Astrocyte of the cerebellum (primary cell): ENCODE measurements around the gene PCP4L1.

Experiments
- DNase-seq: peaks from one replicate; pipeline ENCODE4 v3.0.0-alpha.2; 2011; ENCODE audit warnings: low read depth
- H3K4me3 ChIP-seq: 2 replicates; pipeline ENCODE4 v1.5.1; 2011; ENCODE audit warnings: mild to moderate bottlenecking, low read depth, low read length, moderate library complexity
- in situ Hi-C: cut with HindIII; loops from 2 replicates; pipeline ENCODE4 v1.10.0; 2017; ENCODE audit warnings: low sequenced_read_pairs
- TF ChIP-seq, protein P1 (sequence below): IDR thresholded peaks from 2 replicates; pipeline ENCODE4 v1.5.1; 2012; ENCODE audit warnings: low read length, low read depth, moderate library complexity, mild to moderate bottlenecking; ENCODE audit errors: missing control alignments

PCP4L1 gene

DNA sequence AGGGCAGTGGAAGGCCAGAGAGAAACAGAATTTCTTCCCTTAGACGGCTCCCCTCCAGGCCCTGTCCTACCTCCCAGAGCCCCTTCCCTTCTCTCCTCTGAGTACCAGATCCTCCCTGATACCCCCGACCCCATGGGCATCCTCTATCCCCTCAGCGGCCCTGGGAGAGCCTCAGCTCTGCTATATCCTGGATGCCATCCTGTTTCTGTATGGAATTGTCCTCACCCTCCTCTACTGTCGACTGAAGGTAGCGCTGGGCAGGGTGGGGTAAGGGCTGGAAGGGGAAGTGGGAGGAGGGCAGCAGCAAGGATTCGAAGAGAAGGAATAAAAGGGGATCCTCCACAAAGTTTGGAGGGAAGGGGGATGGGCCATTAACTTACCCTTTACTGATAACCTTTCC lies 40.7 kb upstream of the PCP4L1 start:
- DNase-seq, result no peak
- in situ Hi-C loops, result loop anchor here (25.0 kb wide), 1 partner anchor 519 kb away; the partner anchor contains the start of gene DUSP12
- TF ChIP-seq, protein P1, sequence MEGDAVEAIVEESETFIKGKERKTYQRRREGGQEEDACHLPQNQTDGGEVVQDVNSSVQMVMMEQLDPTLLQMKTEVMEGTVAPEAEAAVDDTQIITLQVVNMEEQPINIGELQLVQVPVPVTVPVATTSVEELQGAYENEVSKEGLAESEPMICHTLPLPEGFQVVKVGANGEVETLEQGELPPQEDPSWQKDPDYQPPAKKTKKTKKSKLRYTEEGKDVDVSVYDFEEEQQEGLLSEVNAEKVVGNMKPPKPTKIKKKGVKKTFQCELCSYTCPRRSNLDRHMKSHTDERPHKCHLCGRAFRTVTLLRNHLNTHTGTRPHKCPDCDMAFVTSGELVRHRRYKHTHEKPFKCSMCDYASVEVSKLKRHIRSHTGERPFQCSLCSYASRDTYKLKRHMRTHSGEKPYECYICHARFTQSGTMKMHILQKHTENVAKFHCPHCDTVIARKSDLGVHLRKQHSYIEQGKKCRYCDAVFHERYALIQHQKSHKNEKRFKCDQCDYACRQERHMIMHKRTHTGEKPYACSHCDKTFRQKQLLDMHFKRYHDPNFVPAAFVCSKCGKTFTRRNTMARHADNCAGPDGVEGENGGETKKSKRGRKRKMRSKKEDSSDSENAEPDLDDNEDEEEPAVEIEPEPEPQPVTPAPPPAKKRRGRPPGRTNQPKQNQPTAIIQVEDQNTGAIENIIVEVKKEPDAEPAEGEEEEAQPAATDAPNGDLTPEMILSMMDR, result no peak
- H3K4me3 ChIP-seq, result no peak overlapping the region

DNA sequence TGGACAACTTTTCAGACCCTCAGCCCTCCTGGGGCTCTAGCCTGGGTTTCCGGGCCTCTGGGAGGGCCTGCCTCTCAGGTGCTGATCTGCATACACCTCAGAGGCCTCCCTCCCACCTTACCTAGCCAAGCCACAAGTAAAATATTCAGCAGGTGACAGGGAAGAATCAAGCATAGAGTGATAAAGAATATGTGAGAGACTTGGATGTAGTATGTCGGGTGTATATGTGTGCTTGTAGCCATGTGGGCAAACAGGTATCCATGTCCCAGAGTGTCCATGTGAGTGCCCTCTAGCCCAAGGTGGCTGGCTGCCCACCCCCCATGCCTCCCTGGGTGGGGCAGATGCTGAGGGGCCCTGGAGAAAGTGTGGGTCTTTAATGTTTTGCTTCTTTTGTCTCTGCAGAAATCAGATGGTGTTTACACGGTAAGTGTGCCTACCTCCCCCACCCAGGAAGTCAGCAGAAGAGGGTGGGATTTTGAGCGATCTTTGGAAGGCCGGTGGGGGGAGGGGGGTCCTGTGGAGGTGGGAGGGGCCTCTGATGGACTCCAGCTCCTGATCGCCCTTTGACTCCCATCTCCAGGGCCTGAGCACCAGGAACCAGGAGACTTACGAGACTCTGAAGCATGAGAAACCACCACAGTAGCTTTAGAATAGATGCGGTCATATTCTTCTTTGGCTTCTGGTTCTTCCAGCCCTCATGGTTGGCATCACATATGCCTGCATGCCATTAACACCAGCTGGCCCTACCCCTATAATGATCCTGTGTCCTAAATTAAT lies 40.1 kb upstream of the PCP4L1 start:
- in situ Hi-C loops, result loop anchor here (25.0 kb wide), 1 partner anchor 519 kb away; the partner anchor contains the start of gene DUSP12
- TF ChIP-seq, protein P1, result no peak
- H3K4me3 ChIP-seq, result no peak overlapping the region
- DNase-seq, result no peak

DNA sequence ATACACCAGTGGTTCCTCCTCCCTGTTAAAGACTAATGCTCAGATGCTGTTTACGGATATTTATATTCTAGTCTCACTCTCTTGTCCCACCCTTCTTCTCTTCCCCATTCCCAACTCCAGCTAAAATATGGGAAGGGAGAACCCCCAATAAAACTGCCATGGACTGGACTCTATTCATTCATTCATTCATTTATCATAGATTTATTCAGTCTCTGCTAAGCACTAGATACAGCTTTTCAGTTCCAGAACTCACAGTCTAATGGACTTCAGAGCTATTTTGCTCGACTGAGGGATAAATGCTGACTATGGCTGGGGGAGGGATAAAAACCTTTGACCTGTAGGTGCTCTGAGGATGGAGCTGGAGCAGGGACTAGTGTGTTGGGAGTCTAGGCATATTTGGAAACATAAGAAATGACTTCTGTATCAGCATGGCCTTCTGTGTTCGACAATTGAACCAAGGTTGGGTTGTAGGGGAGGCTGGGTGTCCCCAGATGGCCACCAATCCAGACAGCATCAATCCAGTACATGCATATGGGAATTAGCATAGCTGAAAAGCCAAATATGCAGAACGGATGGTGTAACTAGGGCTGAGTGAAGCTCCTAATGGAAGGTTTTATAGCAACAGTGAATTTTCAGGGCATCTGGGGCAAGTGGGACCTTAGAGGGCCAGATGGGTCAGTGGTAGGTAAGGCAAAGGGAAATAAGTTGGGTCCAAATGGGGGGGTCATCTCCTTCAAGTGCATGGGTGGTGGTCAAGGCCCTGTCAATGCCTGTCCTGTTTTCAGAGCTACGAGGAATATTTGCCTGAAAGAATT lies 39.3 kb upstream of the PCP4L1 start:
- DNase-seq, result no peak
- no peak overlapping the region for H3K4me3 ChIP-seq
- TF ChIP-seq, protein P1, result no peak
- in situ Hi-C loops, result loop anchor here (25.0 kb wide), 1 partner anchor 518 kb away; the partner anchor contains the start of gene DUSP12

DNA sequence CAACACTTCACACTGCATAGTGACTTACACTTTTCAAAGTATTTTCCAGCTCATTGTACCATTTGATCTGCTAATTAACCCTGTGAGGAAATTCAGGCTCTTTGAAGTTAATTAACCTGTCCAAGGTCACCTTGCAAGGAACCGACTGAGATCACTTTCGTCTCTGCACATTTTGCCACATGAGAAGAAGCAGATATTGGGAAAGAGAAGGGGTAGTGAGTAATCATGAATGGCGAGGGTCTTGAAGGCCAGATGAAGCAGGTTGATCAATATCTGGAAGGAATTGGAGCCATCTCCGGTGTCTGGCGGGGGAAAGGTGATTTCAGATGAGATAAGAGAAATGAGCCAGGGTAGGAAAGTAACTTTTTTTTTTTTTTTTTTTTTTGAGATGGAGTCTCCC lies 38.5 kb upstream of the PCP4L1 start:
- TF ChIP-seq, protein P1, result no peak
- no peak for DNase-seq
- in situ Hi-C loops, result loop anchor here (25.0 kb wide), 1 partner anchor 517 kb away; the partner anchor contains the start of gene DUSP12
- H3K4me3 ChIP-seq, result no peak overlapping the region

DNA sequence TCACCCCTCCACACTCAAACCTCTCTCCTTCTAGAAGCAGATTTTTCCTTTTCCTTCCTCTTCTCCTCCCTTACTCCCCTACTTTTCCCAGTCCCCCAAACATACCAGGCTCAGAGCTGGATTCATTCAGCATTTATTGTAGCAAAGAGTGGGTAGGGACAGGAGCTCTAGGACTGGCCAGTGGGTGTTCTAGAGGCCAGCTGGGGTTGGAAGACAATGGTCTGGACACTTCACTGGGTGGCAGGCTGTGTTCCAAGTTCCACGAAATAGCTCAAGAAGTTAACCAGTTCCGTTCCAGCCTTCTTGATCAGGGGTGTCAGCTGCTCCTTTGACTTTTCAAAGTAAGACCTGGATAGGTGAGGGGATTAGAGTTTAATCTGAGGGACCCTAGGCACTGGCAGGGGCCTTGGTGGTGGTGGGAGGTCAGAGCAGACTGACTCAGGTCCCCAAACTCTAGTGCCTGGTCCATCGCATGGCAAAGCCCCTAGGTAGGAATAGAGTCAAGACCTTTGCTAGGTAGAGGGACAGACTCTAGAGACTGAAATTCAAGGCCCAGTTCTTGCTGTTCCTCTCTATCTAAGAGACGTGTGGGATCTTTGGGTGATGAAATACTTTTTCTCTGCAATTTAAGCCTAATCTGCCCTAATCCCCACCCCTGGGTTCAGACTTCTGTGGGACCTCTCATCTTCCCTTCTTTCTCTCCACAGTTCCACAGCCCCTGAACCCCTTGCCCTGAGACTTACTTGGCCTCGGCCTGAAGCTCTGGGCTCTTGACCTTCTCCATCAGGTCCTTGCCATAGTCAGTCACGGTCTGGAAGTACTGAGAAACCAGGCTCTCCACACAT lies 36.1 kb upstream of the PCP4L1 start:
- in situ Hi-C loops, result loop anchor here (25.0 kb wide), 1 partner anchor 515 kb away; the partner anchor contains the start of gene DUSP12
- DNase-seq, result no peak
- TF ChIP-seq, protein P1, result no peak
- H3K4me3 ChIP-seq, result no peak overlapping the region
